Thoracic aorta (tissue), 2 donors: ENCODE measurements around the gene ARSI. TPM values are rescaled to one million over a fixed set of nuclear protein-coding genes. Genes with fewer than 3 reads are reported as not detected.

Source experiments
- ATAC-seq: fragments of 150-250 bp; one replicate; pipeline ENCODE4 v1.8.0; 2017; ENCODE audit warnings: low read depth; ENCODE audit not compliant: insufficient number of reproducible peaks, low FRiP score
- DNase-seq: peaks from one replicate; pipeline ENCODE4 v3.0.0-alpha.2; 2020; ENCODE audit warnings: low spot score
- H3K27ac ChIP-seq, 2 donors: fragments of 200-600 bp; sonication (generic); 1 replicate in 1 of 2; 2 replicates in 1 of 2; pipeline ENCODE4 v1.5.1; 2016; ENCODE audit warnings: mild to moderate bottlenecking in 2 of 2, moderate library complexity in 2 of 2
- H3K27me3 ChIP-seq: fragments of 200-600 bp; sonication (generic); replicated peaks from 2 replicates; pipeline ENCODE4 v1.6.0; 2016; ENCODE audit warnings: mild to moderate bottlenecking; ENCODE audit not compliant: insufficient read depth
- H3K36me3 ChIP-seq: fragments of 200-600 bp; sonication (generic); one replicate; pipeline ENCODE4 v1.5.1; 2016
- H3K4me1 ChIP-seq, 2 donors: fragments of 200-600 bp; sonication (generic); 1 replicate in 1 of 2; 2 replicates in 1 of 2; pipeline versions ENCODE4 v1.5.1 to v1.6.0; 2016; ENCODE audit warnings: low read depth in 2 of 2, mild to moderate bottlenecking in 1 of 2; ENCODE audit not compliant: control insufficient read depth in 1 of 2
- H3K4me3 ChIP-seq: fragments of 200-600 bp; sonication (generic); 2 replicates; pipeline ENCODE4 v1.5.1; 2016; ENCODE audit warnings: mild to moderate bottlenecking
- H3K9me3 ChIP-seq: fragments of 200-600 bp; sonication (generic); 2 replicates; pipeline ENCODE4 v1.5.1; 2016
- total RNA-seq, 2 donors: library from RNA; depleted of rRNA; stranded (reverse); fragments of >200 nt; gene quantifications; one replicate each; pipeline versions ENCODE4 v1.1.0 to v1.2.3, GENCODE V29; 2016
- TF ChIP-seq, protein P1 (sequence below): fragments of 200-600 bp; sonication (generic); IDR thresholded peaks from one replicate; pipeline ENCODE4 v1.5.1; 2019; ENCODE audit warnings: antibody characterized with exemption

ARSI gene
- total RNA-seq, 2 donors from 2014 or later = 0.41 to 4.3 TPM

DNA sequence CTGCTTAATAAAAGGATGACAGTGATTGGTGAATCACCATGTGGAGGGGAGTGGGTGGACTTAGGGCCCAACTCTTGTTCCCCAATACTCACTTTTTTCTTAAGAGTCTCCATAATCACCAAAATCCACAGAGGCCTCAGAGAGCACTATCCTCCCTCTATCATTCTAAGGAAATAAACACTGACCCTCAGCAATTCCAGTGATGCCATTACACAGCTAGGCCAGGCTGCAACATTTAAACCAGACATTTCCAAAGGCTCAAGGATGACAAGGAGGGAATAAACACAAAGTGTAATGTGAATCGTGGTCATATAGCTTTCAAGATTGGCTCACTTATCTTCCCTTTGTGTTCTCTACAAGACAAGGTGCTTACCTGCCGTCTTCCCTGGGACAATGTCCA lies 2.4 kb upstream of the ARSI start:
- ATAC-seq (no peak), DNase-seq (no peak)
- TF ChIP-seq, protein P1, sequence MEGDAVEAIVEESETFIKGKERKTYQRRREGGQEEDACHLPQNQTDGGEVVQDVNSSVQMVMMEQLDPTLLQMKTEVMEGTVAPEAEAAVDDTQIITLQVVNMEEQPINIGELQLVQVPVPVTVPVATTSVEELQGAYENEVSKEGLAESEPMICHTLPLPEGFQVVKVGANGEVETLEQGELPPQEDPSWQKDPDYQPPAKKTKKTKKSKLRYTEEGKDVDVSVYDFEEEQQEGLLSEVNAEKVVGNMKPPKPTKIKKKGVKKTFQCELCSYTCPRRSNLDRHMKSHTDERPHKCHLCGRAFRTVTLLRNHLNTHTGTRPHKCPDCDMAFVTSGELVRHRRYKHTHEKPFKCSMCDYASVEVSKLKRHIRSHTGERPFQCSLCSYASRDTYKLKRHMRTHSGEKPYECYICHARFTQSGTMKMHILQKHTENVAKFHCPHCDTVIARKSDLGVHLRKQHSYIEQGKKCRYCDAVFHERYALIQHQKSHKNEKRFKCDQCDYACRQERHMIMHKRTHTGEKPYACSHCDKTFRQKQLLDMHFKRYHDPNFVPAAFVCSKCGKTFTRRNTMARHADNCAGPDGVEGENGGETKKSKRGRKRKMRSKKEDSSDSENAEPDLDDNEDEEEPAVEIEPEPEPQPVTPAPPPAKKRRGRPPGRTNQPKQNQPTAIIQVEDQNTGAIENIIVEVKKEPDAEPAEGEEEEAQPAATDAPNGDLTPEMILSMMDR = no peak
- Histone ChIP-seq H3K36me3 (no peaks in the 10 kb centered on the region), H3K4me3 (no peak overlapping the region), H3K27ac (no peak overlapping the region), H3K9me3 (no peaks in the 10 kb centered on the region), H3K27me3 (no peaks in the 10 kb centered on the region), H3K4me1 (peaks cover 3 to 21% of the 10 kb centered on the region in 2 donors)

- no peak for ATAC-seq
- no peak for DNase-seq
- TF ChIP-seq, protein P1 = no peak
- no peaks in the 10 kb centered on the region for H3K27me3 ChIP-seq
- H3K36me3 ChIP-seq = no peaks in the 10 kb centered on the region
- H3K27ac ChIP-seq = no peak overlapping the region
- H3K4me1 ChIP-seq = peaks cover 3 to 21% of the 10 kb centered on the region in 2 donors
- no peaks in the 10 kb centered on the region for H3K9me3 ChIP-seq
- no peak overlapping the region for H3K4me3 ChIP-seq
Observed at GRCh38 chr5:150304481-150305081, 1.9 kb upstream of the ARSI start.

- no peak for ATAC-seq
- no peaks in the 10 kb centered on the region for H3K36me3 ChIP-seq
Observed at GRCh38 chr5:150303660-150304386, 1.1 kb upstream of the ARSI start.

GRCh38 chr5:150303070-150303615 lies 438 bp upstream of the ARSI start:
- Histone ChIP-seq H3K36me3 (no peaks in the 10 kb centered on the region), H3K9me3 (no peaks in the 10 kb centered on the region), H3K27me3 (no peaks in the 10 kb centered on the region), H3K27ac (no peak overlapping the region), H3K4me1 (peaks cover 3 to 21% of the 10 kb centered on the region in 2 donors), H3K4me3 (peak overlapping the region; percentile 72)
- DNase-seq (no peak), ATAC-seq (no peak)
- TF ChIP-seq, protein P1 = no peak

More at GRCh38 chr5:150303660-150304386, 1.1 kb upstream of the ARSI start:
- Histone ChIP-seq H3K4me1 (peaks cover 3 to 21% of the 10 kb centered on the region in 2 donors), H3K27ac (no peak overlapping the region), H3K4me3 (no peak overlapping the region), H3K9me3 (no peaks in the 10 kb centered on the region), H3K27me3 (no peaks in the 10 kb centered on the region)
- TF ChIP-seq, protein P1 = no peak
- DNase-seq = no peak

GRCh38 chr5:150301901-150302300 lies 804 bp downstream of the ARSI start:
- no peak for ATAC-seq
- Histone ChIP-seq H3K27ac (no peak overlapping the region), H3K27me3 (no peaks in the 10 kb centered on the region), H3K4me3 (peak overlapping the region; percentile 72), H3K36me3 (no peaks in the 10 kb centered on the region), H3K9me3 (no peaks in the 10 kb centered on the region), H3K4me1 (peaks cover 3 to 21% of the 10 kb centered on the region in 2 donors)
- TF ChIP-seq, protein P1 = no peak
- no peak for DNase-seq
